ENCODE data around the gene C1QTNF1.

Gene C1QTNF1

GRCh38 chr17:79080349-79080748, 56.4 kb downstream of the C1QTNF1 start:
- DNase-seq (ENCODE audit: low read depth) = no peak

- DNase-seq (ENCODE audit: low read depth) = no peak
Observed at GRCh38 chr17:79080761-79081290, 56.9 kb downstream of the C1QTNF1 start.

- DNase-seq (ENCODE audit: low read depth) = no peak
Observed at GRCh38 chr17:79081571-79082276, 57.8 kb downstream of the C1QTNF1 start.

- DNase-seq (ENCODE audit: low read depth) = no peak
Observed at GRCh38 chr17:79082311-79083190, 58.6 kb downstream of the C1QTNF1 start.

- DNase-seq (ENCODE audit: low read depth) = no peak
Observed at GRCh38 chr17:79083191-79083971, 59.4 kb downstream of the C1QTNF1 start.

GRCh38 chr17:79084291-79085153, 60.6 kb downstream of the C1QTNF1 start:
- no peak for DNase-seq (ENCODE audit: low read depth)

GRCh38 chr17:79085154-79085920, 61.4 kb downstream of the C1QTNF1 start:
- DNase-seq (ENCODE audit: low read depth) = no peak

GRCh38 chr17:79085921-79086551, 62.1 kb downstream of the C1QTNF1 start:
- no peak for DNase-seq (ENCODE audit: low read depth)

GRCh38 chr17:79086609-79087427, 62.8 kb downstream of the C1QTNF1 start:
- no peak for DNase-seq (ENCODE audit: low read depth)

GRCh38 chr17:79087428-79088143, 63.6 kb downstream of the C1QTNF1 start:
- DNase-seq (ENCODE audit: low read depth) = no peak

GRCh38 chr17:79088247-79088996, 64.5 kb downstream of the C1QTNF1 start:
- no peak for DNase-seq (ENCODE audit: low read depth)

- no peak for DNase-seq (ENCODE audit: low read depth)
Observed at GRCh38 chr17:79088997-79089328, 65.0 kb downstream of the C1QTNF1 start.

- DNase-seq (ENCODE audit: low read depth) = no peak
Observed at GRCh38 chr17:79089720-79090442, 65.9 kb downstream of the C1QTNF1 start.

- DNase-seq (ENCODE audit: low read depth) = no peak
Observed at GRCh38 chr17:79090443-79091225, 66.7 kb downstream of the C1QTNF1 start.

- DNase-seq (ENCODE audit: low read depth) = no peak
Observed at GRCh38 chr17:79091226-79091670, 67.3 kb downstream of the C1QTNF1 start.

GRCh38 chr17:79092567-79092966, 68.6 kb downstream of the C1QTNF1 start:
- DNase-seq (ENCODE audit: low read depth) = no peak

Measured in HS-27A (cell line).